ENCODE measurements around the gene REEP6. TPM values are rescaled to one million over a fixed set of nuclear protein-coding genes. Genes with fewer than 3 reads are reported as not detected.

The REEP6 gene
- 21.5 TPM for total RNA-seq (ENCODE audit: unreplicated experiment)
- long read RNA-seq, transcript REEP6-201 (5 exons, 1,794 nt), result major isoform, 5 of 15 reads
- long read RNA-seq, partial matches to known transcripts, result 0 of 15 reads
- long read RNA-seq, other reads (novel, unspliced or antisense), result 10 of 15 reads

DNA sequence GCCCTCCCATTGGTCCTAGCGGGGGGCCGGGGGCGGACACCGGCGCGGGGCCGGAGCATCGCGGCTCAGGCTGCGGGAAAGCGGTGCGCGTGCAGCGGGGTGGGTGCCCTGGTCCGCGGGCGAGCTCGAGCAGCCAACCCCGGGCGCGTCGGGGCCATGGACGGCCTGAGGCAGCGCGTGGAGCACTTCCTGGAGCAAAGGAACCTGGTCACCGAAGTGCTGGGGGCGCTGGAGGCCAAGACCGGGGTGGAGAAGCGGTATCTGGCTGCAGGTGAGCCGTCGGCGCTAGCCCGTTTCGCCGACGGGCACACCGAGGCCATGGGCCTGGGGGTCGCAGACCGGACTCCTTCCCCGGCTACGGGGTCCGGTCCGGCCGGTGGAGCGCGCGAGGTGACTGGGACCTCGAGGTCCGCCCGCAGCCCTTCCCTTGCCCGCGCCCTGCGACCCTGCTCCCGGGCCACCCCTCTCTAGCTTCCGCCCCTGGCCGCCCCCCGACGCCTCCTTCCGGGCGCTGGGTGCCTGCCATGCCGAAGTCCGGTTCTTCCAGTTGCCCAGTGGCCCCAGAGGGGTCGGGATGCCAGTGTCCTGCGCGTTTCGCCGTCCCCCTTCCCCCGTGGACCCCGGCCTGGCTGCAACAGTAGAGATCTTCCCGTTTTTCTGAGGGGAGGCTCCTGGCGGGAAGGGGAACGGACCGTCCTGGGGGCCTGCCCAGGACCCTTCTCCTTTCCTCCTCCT is at the start of gene REEP6:
Gene REEP6, plus strand, starts transcription at position 68 of the 735 bp plus-strand sequence. Its CDS starts 89 bp downstream, at position 157.
- Mint-ChIP-seq H3K27ac (ENCODE audit: unreplicated experiment) (peak within 1 kb of the TSS; percentile 97), H3K4me1 (ENCODE audit: low read depth, unreplicated experiment) (peaks cover 10% of the 10 kb centered on the region), H3K4me3 (ENCODE audit: unreplicated experiment) (peak within 1 kb of the TSS; percentile 95), H3K9me3 (ENCODE audit: unreplicated experiment) (peaks cover 5% of the 10 kb centered on the region), H3K36me3 (ENCODE audit: unreplicated experiment) (no peaks in the 10 kb centered on the region), H3K27me3 (ENCODE audit: unreplicated experiment) (peaks cover 8% of the 10 kb centered on the region)
- DNase-seq, result no peak
- TF ChIP-seq, protein P1, sequence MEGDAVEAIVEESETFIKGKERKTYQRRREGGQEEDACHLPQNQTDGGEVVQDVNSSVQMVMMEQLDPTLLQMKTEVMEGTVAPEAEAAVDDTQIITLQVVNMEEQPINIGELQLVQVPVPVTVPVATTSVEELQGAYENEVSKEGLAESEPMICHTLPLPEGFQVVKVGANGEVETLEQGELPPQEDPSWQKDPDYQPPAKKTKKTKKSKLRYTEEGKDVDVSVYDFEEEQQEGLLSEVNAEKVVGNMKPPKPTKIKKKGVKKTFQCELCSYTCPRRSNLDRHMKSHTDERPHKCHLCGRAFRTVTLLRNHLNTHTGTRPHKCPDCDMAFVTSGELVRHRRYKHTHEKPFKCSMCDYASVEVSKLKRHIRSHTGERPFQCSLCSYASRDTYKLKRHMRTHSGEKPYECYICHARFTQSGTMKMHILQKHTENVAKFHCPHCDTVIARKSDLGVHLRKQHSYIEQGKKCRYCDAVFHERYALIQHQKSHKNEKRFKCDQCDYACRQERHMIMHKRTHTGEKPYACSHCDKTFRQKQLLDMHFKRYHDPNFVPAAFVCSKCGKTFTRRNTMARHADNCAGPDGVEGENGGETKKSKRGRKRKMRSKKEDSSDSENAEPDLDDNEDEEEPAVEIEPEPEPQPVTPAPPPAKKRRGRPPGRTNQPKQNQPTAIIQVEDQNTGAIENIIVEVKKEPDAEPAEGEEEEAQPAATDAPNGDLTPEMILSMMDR (IDR thresholded peaks at IDR 0.05; ENCODE audit: partially characterized antibody, unreplicated experiment), result no peak

DNA sequence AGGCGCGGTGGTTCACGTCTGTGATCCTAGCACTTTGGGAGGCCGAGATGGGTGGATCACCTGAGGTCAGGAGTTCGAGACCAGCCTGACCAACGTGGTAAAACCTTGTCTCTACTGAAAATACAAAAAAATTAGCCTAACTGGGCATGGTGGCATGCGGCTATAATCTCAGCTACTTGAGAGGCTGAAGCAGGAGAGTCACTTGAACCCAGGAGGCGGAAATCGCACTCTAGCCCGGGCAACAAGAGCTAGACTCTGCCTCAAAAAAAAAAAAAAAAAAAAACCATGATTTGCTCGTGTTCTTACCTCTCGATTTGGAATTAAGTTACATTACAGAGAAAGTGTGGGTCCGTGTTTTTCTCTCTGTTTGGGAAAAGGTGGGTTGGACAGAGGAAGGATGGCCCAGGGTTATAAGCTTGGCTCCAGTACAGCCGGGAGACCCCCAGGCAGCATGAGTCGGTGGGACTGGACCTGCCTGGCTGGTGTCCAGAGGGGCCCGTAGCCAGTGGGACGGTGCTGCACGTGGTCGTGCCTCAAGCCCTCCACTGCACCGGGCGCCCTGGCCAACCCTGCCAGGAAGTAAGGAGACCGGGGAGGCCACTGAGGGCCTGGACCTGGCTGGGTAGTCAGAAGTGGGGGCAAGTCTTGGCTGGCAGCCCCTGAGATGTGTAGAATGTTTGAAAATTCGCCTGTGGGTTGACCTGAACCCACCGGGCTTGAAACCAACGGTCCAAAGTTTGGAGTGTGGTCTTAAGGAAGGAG is 49.1 kb upstream of the REEP6 start:
- Mint-ChIP-seq H3K4me3 (ENCODE audit: unreplicated experiment) (no peak overlapping the region), H3K27me3 (ENCODE audit: unreplicated experiment) (peaks cover 8% of the 10 kb centered on the region), H3K36me3 (ENCODE audit: unreplicated experiment) (no peaks in the 10 kb centered on the region), H3K27ac (ENCODE audit: unreplicated experiment) (no peak overlapping the region), H3K9me3 (ENCODE audit: unreplicated experiment) (peaks cover 18% of the 10 kb centered on the region), H3K4me1 (ENCODE audit: low read depth, unreplicated experiment) (peaks cover 3% of the 10 kb centered on the region)
- TF ChIP-seq, protein P1 (IDR thresholded peaks at IDR 0.05; ENCODE audit: partially characterized antibody, unreplicated experiment), result no peak
- DNase-seq, result no peak

DNA sequence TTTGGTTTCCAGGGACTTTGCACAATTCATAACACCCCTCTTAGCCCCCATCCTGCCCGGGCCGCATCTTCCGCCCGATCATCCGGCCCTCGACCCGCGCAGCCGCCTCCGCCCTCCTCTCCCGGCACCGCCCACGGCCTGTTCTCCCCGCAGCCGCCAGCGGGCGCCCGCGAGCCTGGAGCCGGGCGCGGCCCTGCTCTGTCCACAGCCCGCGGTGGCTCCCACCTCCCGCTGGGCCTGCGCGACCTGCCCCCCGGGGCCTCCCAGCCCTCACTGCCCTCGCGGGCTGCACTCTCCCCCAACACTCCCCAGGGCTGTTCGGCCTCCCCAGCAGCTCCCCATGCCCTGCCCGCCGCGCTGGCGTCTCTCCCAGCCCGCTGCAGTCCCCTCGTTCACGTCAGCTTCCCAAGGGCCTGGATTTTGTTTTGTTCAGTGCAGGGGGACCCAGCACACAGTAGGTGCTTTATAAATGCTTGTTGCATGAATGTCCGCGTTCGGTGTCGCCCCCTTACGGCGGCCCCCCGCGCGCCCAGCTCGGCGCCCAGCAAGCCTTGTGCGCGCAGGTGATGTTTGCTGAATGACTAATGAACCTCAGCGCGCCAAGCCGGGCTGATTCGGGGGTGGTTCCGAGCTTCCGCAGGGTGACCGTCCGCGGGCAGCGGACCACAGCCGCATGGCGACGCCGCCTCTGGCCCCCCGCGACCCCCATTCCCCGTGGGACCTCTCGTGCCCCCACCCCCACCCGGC is 45.6 kb upstream of the REEP6 start:
- Mint-ChIP-seq H3K4me1 (ENCODE audit: low read depth, unreplicated experiment) (peaks cover 9% of the 10 kb centered on the region), H3K9me3 (ENCODE audit: unreplicated experiment) (peaks cover 15% of the 10 kb centered on the region), H3K36me3 (ENCODE audit: unreplicated experiment) (no peaks in the 10 kb centered on the region), H3K27ac (ENCODE audit: unreplicated experiment) (peak overlapping the region; percentile 66), H3K4me3 (ENCODE audit: unreplicated experiment) (peak overlapping the region; percentile 77), H3K27me3 (ENCODE audit: unreplicated experiment) (peaks cover 12% of the 10 kb centered on the region)
- TF ChIP-seq, protein P1 (IDR thresholded peaks at IDR 0.05; ENCODE audit: partially characterized antibody, unreplicated experiment), result peak; percentile 93
- peak; percentile 90 for DNase-seq

DNA sequence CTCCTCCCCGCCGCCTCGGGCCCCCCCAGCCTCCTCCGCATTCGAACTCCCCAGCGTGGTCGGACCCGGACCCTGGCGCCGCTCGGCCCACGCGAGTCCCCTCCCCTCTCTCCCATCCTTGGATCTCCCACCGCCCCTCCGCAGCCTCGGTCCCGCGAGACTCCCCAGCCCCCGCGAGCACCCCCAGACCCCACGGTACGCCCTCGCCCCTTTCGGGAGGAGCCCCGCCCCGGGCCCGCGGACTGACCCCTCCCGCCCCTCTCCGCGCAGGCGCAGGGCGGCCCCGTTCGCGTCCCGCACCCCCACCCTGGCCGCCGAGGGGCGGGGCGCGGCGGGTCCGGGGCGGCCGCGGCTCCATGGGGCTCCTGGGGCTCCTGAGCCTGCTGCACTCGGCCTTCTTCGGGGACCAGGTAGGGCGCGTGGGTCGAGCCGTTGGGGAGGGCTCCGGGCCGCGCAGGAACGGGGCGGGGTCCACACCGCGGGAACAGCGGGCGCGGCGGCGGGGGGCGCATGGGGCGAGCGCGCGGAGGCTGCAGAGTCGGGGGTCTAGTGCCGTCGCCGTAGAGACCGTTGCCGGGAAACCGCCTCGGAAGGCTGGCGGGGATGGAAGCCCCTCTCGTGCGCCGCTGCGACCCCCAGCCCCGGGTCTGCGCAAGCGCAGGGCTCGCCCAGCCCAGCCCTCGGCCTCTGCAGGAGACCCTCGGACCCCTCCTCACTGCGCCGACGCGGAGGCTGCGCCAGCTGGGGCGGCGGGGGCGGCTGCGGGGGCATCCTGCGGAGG is 44.9 kb upstream of the REEP6 start:
- Mint-ChIP-seq H3K27me3 (ENCODE audit: unreplicated experiment) (peaks cover 20% of the 10 kb centered on the region), H3K4me1 (ENCODE audit: low read depth, unreplicated experiment) (peaks cover 14% of the 10 kb centered on the region), H3K4me3 (ENCODE audit: unreplicated experiment) (no peak overlapping the region), H3K27ac (ENCODE audit: unreplicated experiment) (no peak overlapping the region), H3K9me3 (ENCODE audit: unreplicated experiment) (peaks cover 21% of the 10 kb centered on the region), H3K36me3 (ENCODE audit: unreplicated experiment) (peaks cover 6% of the 10 kb centered on the region)
- TF ChIP-seq, protein P1 (IDR thresholded peaks at IDR 0.05; ENCODE audit: partially characterized antibody, unreplicated experiment), result no peak
- DNase-seq, result peak; percentile 88

Measured in glutamatergic neuron (in vitro differentiated cells).